ENCODE data around the gene NR2F2. TPM values are rescaled to one million over a fixed set of nuclear protein-coding genes. Genes with fewer than 3 reads are reported as not detected.

NR2F2 gene
- total RNA-seq, 4 donors from 2014 or later = 4.3 to 14.6 (median 9.3) TPM

DNA sequence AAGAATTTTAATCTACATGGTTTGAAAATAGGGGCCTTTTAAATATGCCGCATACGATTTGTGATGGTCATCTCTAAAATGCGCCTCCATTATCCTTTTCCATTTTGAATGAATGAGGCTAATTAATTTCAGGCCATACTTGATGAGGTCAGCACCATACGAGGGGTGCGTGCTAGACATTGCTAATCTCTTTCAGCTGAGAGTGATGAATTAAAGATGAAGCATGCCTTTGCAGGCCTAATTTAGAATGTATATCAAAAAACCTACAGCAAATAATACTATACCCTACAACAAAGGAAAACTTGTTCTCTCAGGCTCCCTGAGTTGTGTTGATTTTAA lies 18.6 kb upstream of the NR2F2 start:
- H3K4me3 ChIP-seq = no peak overlapping the region
- no peaks in the 10 kb centered on the region for H3K4me1 ChIP-seq
- no peaks in the 10 kb centered on the region for H3K9me3 ChIP-seq
- TF ChIP-seq, protein P1, sequence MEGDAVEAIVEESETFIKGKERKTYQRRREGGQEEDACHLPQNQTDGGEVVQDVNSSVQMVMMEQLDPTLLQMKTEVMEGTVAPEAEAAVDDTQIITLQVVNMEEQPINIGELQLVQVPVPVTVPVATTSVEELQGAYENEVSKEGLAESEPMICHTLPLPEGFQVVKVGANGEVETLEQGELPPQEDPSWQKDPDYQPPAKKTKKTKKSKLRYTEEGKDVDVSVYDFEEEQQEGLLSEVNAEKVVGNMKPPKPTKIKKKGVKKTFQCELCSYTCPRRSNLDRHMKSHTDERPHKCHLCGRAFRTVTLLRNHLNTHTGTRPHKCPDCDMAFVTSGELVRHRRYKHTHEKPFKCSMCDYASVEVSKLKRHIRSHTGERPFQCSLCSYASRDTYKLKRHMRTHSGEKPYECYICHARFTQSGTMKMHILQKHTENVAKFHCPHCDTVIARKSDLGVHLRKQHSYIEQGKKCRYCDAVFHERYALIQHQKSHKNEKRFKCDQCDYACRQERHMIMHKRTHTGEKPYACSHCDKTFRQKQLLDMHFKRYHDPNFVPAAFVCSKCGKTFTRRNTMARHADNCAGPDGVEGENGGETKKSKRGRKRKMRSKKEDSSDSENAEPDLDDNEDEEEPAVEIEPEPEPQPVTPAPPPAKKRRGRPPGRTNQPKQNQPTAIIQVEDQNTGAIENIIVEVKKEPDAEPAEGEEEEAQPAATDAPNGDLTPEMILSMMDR (IDR thresholded peaks at IDR 0.05 in 4 of 5, conservative IDR thresholded peaks at IDR 0.05 in 1 of 5) = no peak
- no peak for TF ChIP-seq POLR2A (IDR thresholded peaks at IDR 0.05)
- intact Hi-C loops (cut with DNase I; ENCODE audit: low total_unique reads) (no loop called here), in situ Hi-C loops (cut with MboI; ENCODE audit: low sequenced_read_pairs in 4 of 4) (loop anchor here in 1 of 4 donors (25.0 kb wide), 1 partner anchor 1050 kb away; no protein-coding TSS in a partner anchor)
- no peak overlapping the region for H3K27ac ChIP-seq
- H3K27me3 ChIP-seq = no peaks in the 10 kb centered on the region
- no peak for DNase-seq
- ATAC-seq = no peak
- H3K36me3 ChIP-seq = no peaks in the 10 kb centered on the region

DNA sequence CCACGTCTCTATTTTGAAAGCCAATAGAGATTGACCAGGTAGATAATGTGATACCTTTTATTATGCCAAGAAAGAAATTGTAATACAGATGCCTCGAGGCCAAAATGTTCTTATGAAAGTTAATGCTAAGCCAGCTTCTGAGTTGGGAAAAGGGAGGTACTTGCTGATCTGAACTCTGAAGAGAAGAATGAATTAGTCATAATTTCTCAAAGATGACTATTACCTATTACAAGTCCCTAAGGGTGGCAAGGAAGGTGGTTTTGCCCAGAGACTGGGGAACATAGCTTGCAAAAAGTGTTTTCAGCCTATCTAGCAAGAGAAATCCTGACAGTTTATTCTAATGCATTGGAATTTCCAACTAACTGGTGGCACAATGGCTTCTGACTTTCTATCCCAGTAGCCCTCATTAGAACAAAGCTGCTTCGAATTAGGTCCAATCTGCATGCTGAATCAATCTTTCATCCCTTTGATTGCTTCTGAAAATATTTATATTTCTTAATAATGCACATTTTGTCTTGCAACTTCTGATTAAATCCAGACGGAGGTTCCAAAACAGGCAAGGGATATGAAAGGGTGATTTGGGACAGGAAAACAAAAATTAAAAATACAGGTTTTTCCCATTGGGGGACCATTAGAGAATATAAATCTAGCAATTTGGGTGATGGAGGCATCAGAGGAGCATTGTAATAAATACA lies 17.7 kb upstream of the NR2F2 start:
- Histone ChIP-seq H3K4me1 (peaks cover under 1 to 5% of the 10 kb centered on the region in 2 donors), H3K27me3 (peaks cover 0 to 4% (median 3%) of the 10 kb centered on the region in 3 donors), H3K36me3 (no peaks in the 10 kb centered on the region), H3K27ac (no peak overlapping the region), H3K9me3 (no peaks in the 10 kb centered on the region), H3K4me3 (no peak overlapping the region)
- in situ Hi-C loops (cut with MboI; ENCODE audit: low sequenced_read_pairs in 4 of 4) = loop anchor here in 1 of 4 donors (25.0 kb wide), 1 partner anchor 1050 kb away; no protein-coding TSS in a partner anchor
- no peak for TF ChIP-seq POLR2A (IDR thresholded peaks at IDR 0.05)
- TF ChIP-seq, protein P1 (IDR thresholded peaks at IDR 0.05 in 4 of 5, conservative IDR thresholded peaks at IDR 0.05 in 1 of 5) = no peak
- no peak for ATAC-seq
- intact Hi-C loops (cut with DNase I; ENCODE audit: low total_unique reads) = no loop called here
- DNase-seq = no peak

DNA sequence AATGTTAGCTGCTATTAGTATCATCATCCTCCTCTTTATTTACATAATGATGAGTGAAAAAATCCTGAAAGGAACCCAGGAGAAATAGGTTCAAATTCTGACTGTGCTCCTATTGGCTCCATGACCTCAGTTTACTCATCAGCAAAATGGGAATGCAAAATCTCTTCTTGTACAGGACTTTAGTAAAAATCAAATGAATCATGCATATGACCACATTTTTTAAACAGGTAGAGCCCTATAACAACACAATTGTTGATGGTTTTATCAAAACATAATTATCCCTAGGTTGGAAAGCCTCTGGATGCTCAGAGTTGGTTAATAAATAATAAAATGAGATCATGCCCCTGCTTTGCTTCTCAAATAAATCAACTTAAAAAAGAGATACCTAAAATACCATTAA lies 16.0 kb upstream of the NR2F2 start:
- Histone ChIP-seq H3K9me3 (no peaks in the 10 kb centered on the region), H3K4me1 (peaks cover 7 to 16% of the 10 kb centered on the region in 2 donors), H3K4me3 (no peak overlapping the region), H3K27ac (no peak overlapping the region), H3K27me3 (peaks cover 14 to 16% (median 15%) of the 10 kb centered on the region in 3 donors), H3K36me3 (no peaks in the 10 kb centered on the region)
- no peak for TF ChIP-seq POLR2A (IDR thresholded peaks at IDR 0.05)
- TF ChIP-seq, protein P1 (IDR thresholded peaks at IDR 0.05 in 4 of 5, conservative IDR thresholded peaks at IDR 0.05 in 1 of 5) = no peak
- in situ Hi-C loops (cut with MboI; ENCODE audit: low sequenced_read_pairs in 4 of 4) (loop anchor here in 1 of 4 donors (25.0 kb wide), 1 partner anchor 1052 kb away; no protein-coding TSS in a partner anchor), intact Hi-C loops (cut with DNase I; ENCODE audit: low total_unique reads) (no loop called here)
- DNase-seq (no peak), ATAC-seq (no peak)

DNA sequence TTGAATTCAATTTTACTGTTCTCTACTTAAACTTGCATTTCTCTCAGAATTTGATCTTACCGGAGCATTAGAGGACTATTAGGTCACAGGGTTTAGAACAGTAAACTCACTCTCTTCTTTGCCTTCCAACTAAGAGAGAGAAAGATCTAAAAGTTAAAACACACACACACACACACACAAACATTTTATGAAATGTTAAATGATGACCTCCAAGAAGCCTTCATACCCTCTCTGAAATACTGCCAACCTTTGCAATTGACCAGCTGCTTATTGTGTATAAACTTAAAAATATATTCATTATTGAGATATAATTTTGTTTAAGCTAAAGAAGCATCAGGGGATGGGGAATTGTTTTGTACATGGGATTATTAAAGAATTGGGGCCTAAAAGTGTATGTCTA lies 15.5 kb upstream of the NR2F2 start:
- ATAC-seq (no peak), DNase-seq (no peak)
- in situ Hi-C loops (cut with MboI; ENCODE audit: low sequenced_read_pairs in 4 of 4) (loop anchor here in 1 of 4 donors (25.0 kb wide), 1 partner anchor 1053 kb away; no protein-coding TSS in a partner anchor), intact Hi-C loops (cut with DNase I; ENCODE audit: low total_unique reads) (no loop called here)
- no peak overlapping the region for H3K27ac ChIP-seq
- H3K27me3 ChIP-seq = peaks cover 19 to 21% (median 19%) of the 10 kb centered on the region in 3 donors
- no peak overlapping the region for H3K4me3 ChIP-seq
- H3K4me1 ChIP-seq = peaks cover 7 to 20% of the 10 kb centered on the region in 2 donors
- no peaks in the 10 kb centered on the region for H3K36me3 ChIP-seq
- no peak for TF ChIP-seq POLR2A (IDR thresholded peaks at IDR 0.05)
- TF ChIP-seq, protein P1 (IDR thresholded peaks at IDR 0.05 in 4 of 5, conservative IDR thresholded peaks at IDR 0.05 in 1 of 5) = no peak
- no peaks in the 10 kb centered on the region for H3K9me3 ChIP-seq
